Measurements from ENCODE around the gene CD44.

Gene CD44

GRCh38 chr11:35151683-35152280 lies 12.8 kb downstream of the CD44 start:
- TF ChIP-seq YY1 (IDR thresholded peaks at IDR 0.05; ENCODE audit: low read depth), result no peak
- no peak for TF ChIP-seq USF1 (IDR thresholded peaks at IDR 0.05)
- no peak for TF ChIP-seq EGR1 (IDR thresholded peaks at IDR 0.05)
- no peak for TF ChIP-seq CREB1 (IDR thresholded peaks at IDR 0.05; ENCODE audit: low read depth)
- no peak for TF ChIP-seq MAX (IDR thresholded peaks at IDR 0.05)

GRCh38 chr11:35152575-35152974 lies 13.6 kb downstream of the CD44 start:
- TF ChIP-seq CEBPB (IDR thresholded peaks at IDR 0.05) (no peak), TAF1 (IDR thresholded peaks at IDR 0.05; ENCODE audit: low read depth) (no peak), CREB1 (IDR thresholded peaks at IDR 0.05; ENCODE audit: low read depth) (no peak), REST (IDR thresholded peaks at IDR 0.05; ENCODE audit: low read depth) (no peak), MAX (IDR thresholded peaks at IDR 0.05) (no peak), TEAD4 (IDR thresholded peaks at IDR 0.05) (no peak), ZBTB7A (IDR thresholded peaks at IDR 0.05; ENCODE audit: low read depth) (no peak), USF1 (IDR thresholded peaks at IDR 0.05) (no peak), RAD21 (IDR thresholded peaks at IDR 0.05; ENCODE audit: low read depth) (no peak), FOXM1 (IDR thresholded peaks at IDR 0.05; ENCODE audit: borderline replicate concordance, low read depth) (no peak), EP300 (IDR thresholded peaks at IDR 0.05; ENCODE audit: borderline replicate concordance) (no peak), EGR1 (IDR thresholded peaks at IDR 0.05) (no peak), TCF12 (IDR thresholded peaks at IDR 0.05; ENCODE audit: low read depth) (no peak), NFIC (IDR thresholded peaks at IDR 0.05) (no peak), YY1 (IDR thresholded peaks at IDR 0.05; ENCODE audit: low read depth) (no peak)

GRCh38 chr11:35153280-35153679 lies 14.3 kb downstream of the CD44 start:
- TF ChIP-seq USF1 (IDR thresholded peaks at IDR 0.05) (no peak), MAX (IDR thresholded peaks at IDR 0.05) (no peak), REST (IDR thresholded peaks at IDR 0.05; ENCODE audit: low read depth) (no peak), TEAD4 (IDR thresholded peaks at IDR 0.05) (no peak), FOXM1 (IDR thresholded peaks at IDR 0.05; ENCODE audit: borderline replicate concordance, low read depth) (no peak), TAF1 (IDR thresholded peaks at IDR 0.05; ENCODE audit: low read depth) (no peak), NFIC (IDR thresholded peaks at IDR 0.05) (no peak), TCF12 (IDR thresholded peaks at IDR 0.05; ENCODE audit: low read depth) (no peak), YY1 (IDR thresholded peaks at IDR 0.05; ENCODE audit: low read depth) (no peak)

- TF ChIP-seq CEBPB (IDR thresholded peaks at IDR 0.05), result no peak
- TF ChIP-seq FOXM1 (IDR thresholded peaks at IDR 0.05; ENCODE audit: borderline replicate concordance, low read depth), result no peak
- no peak for TF ChIP-seq TEAD4 (IDR thresholded peaks at IDR 0.05)
- TF ChIP-seq USF1 (IDR thresholded peaks at IDR 0.05), result peak; percentile 87
- TF ChIP-seq RAD21 (IDR thresholded peaks at IDR 0.05; ENCODE audit: low read depth), result no peak
Observed at GRCh38 chr11:35154952-35155351, 16.0 kb downstream of the CD44 start.

- TF ChIP-seq USF1 (IDR thresholded peaks at IDR 0.05) (no peak), FOXM1 (IDR thresholded peaks at IDR 0.05; ENCODE audit: borderline replicate concordance, low read depth) (no peak), CEBPB (IDR thresholded peaks at IDR 0.05) (no peak), YY1 (IDR thresholded peaks at IDR 0.05; ENCODE audit: low read depth) (no peak), ZBTB7A (IDR thresholded peaks at IDR 0.05; ENCODE audit: low read depth) (no peak), MAX (IDR thresholded peaks at IDR 0.05) (no peak), NFIC (IDR thresholded peaks at IDR 0.05) (no peak), TEAD4 (IDR thresholded peaks at IDR 0.05) (no peak), RAD21 (IDR thresholded peaks at IDR 0.05; ENCODE audit: low read depth) (no peak), EP300 (IDR thresholded peaks at IDR 0.05; ENCODE audit: borderline replicate concordance) (no peak), EGR1 (IDR thresholded peaks at IDR 0.05) (no peak), TCF12 (IDR thresholded peaks at IDR 0.05; ENCODE audit: low read depth) (no peak), TAF1 (IDR thresholded peaks at IDR 0.05; ENCODE audit: low read depth) (no peak), CREB1 (IDR thresholded peaks at IDR 0.05; ENCODE audit: low read depth) (no peak)
Observed at GRCh38 chr11:35155677-35156076, 16.7 kb downstream of the CD44 start.

All from Ishikawa (cell line).